Activated T-cell treated with anti-CD3 and anti-CD28 coated beads for 48 hours (primary cell): ENCODE measurements around the gene PGAP6.

Experiments
- DNase-seq: peaks from one replicate; pipeline ENCODE4 v3.0.0-alpha.2; 2020; ENCODE audit warnings: low read depth

Gene PGAP6

GRCh38 chr16:330741-331140 is 51.0 kb downstream of the PGAP6 start:
- DNase-seq: no peak

- no peak for DNase-seq
These were observed 56.2 kb downstream of the PGAP6 start for GRCh38 chr16:325375-326145.

- DNase-seq: peak; percentile 45
These were observed 57.1 kb downstream of the PGAP6 start for GRCh38 chr16:324451-325334.

GRCh38 chr16:324201-324450 is 57.7 kb downstream of the PGAP6 start:
- DNase-seq: no peak

GRCh38 chr16:322476-323143 is 59.2 kb downstream of the PGAP6 start:
- no peak for DNase-seq

- no peak for DNase-seq
These were observed 60.2 kb downstream of the PGAP6 start for GRCh38 chr16:321532-321931.
